PC-3 (cell line): ENCODE results near the gene TSGA10IP. TPM values are rescaled to one million over a fixed set of nuclear protein-coding genes. Genes with fewer than 3 reads are reported as not detected.

Experiments used
- ATAC-seq: fragments of 200-7000 bp; cut with Tn5 transposase; 2 replicates; pipeline ENCODE4 v1.9.1; 2020; ENCODE audit warnings: mild to moderate bottlenecking, moderate library complexity
- BruUV-seq: library from RNA; stranded (reverse); fragments of 400-500 nt; replicated peaks from 2 replicates; lab custom pipeline; 2021; lab: Mats Ljungman, UMichigan
- CTCF ChIA-PET: fragments of 300-600 bp; sonication (Branson Sonifier 250); formaldehyde crosslinking; loops from one replicate; lab custom pipeline; 2022; ENCODE audit warnings: antibody characterized with exemption; lab: Charles Lee
- POLR2A ChIA-PET: fragments of 300-600 bp; sonication (Branson Sonifier 250); formaldehyde crosslinking; loops from one replicate; lab custom pipeline; 2022; ENCODE audit warnings: antibody characterized with exemption; ENCODE audit not compliant: unreplicated experiment; lab: Charles Lee
- DNase-seq: peaks from one replicate; pipeline ENCODE4 v3.0.0-alpha.2; 2015
- H2AFZ ChIP-seq: fragments of 300-600 bp; sonication (generic); 2 replicates; pipeline ENCODE4 v1.6.0; 2016; ENCODE audit warnings: antibody characterized with exemption, low read length
- H3F3A ChIP-seq: fragments of 300-600 bp; sonication (generic); one replicate; pipeline ENCODE4 v1.6.0; 2017; ENCODE audit warnings: antibody characterized with exemption, low read length, control low read depth, mild to moderate bottlenecking; ENCODE audit not compliant: unreplicated experiment
- H3K27ac ChIP-seq: fragments of 300-600 bp; sonication (generic); 2 replicates; pipeline ENCODE4 v1.5.1; 2016; ENCODE audit warnings: mild to moderate bottlenecking, low read length
- H3K27me3 ChIP-seq: fragments of 300-600 bp; sonication (generic); 2 replicates; pipeline ENCODE4 v1.6.1; 2016; ENCODE audit warnings: low read length, mixed read lengths
- H3K36me3 ChIP-seq: fragments of 300-600 bp; sonication (generic); 2 replicates; pipeline ENCODE4 v1.6.1; 2016; ENCODE audit warnings: low read depth, mixed run types, low read length, mixed read lengths
- H3K4me1 ChIP-seq: fragments of 300-600 bp; sonication (generic); 2 replicates; pipeline ENCODE4 v1.5.1; 2016; ENCODE audit warnings: low read length; ENCODE audit not compliant: insufficient read depth
- H3K4me2 ChIP-seq: fragments of 300-600 bp; sonication (generic); 2 replicates; pipeline ENCODE4 v1.6.0; 2016; ENCODE audit warnings: low read length
- H3K4me3 ChIP-seq: fragments of 300-600 bp; sonication (generic); 2 replicates; pipeline ENCODE4 v1.5.1; 2016; ENCODE audit warnings: mild to moderate bottlenecking, low read length, mixed read lengths
- H3K79me2 ChIP-seq: fragments of 300-600 bp; sonication (generic); 2 replicates; pipeline ENCODE4 v1.6.1; 2017; ENCODE audit warnings: low read length, mixed read lengths
- H3K9ac ChIP-seq: fragments of 300-600 bp; sonication (generic); 2 replicates; pipeline ENCODE4 v1.6.0; 2016; ENCODE audit warnings: mild to moderate bottlenecking, low read length
- H3K9me2 ChIP-seq: fragments of 300-600 bp; sonication (generic); replicated peaks from 2 replicates; pipeline ENCODE4 v1.6.1; 2016; ENCODE audit warnings: mixed run types, low read length, mixed read lengths
- H3K9me3 ChIP-seq: fragments of 300-600 bp; sonication (generic); 2 replicates; pipeline ENCODE4 v1.6.1; 2016; ENCODE audit warnings: low read length, mixed read lengths
- H4K20me1 ChIP-seq: fragments of 300-600 bp; sonication (generic); 2 replicates; pipeline ENCODE4 v1.6.1; 2016; ENCODE audit warnings: low read length, mixed read lengths
- CTCF ChIP-seq: fragments of 300-600 bp; sonication (generic); conservative IDR thresholded peaks from 2 replicates; pipeline ENCODE4 v1.5.1; 2017; ENCODE audit warnings: antibody characterized with exemption, low read depth, mild to moderate bottlenecking, low read length
- EZH2 ChIP-seq: fragments of 300-600 bp; sonication (generic); IDR thresholded peaks from one replicate; pipeline ENCODE4 v1.6.1; 2017; ENCODE audit warnings: antibody characterized with exemption, mild to moderate bottlenecking, low read length; ENCODE audit not compliant: unreplicated experiment
- EZH2phosphoT487 ChIP-seq: fragments of 300-600 bp; sonication (generic); IDR thresholded peaks from 2 replicates; pipeline ENCODE4 v1.6.1; 2018; ENCODE audit warnings: mild to moderate bottlenecking, antibody characterized with exemption, low read length, borderline replicate concordance
- intact Hi-C: fragments of 100-400 bp; cut with micrococcal nuclease; formaldehyde crosslinking; loops from 2 replicates; pipeline ENCODE4 v1.9.0; 2023
- total RNA-seq: library from RNA; depleted of rRNA; stranded (reverse); fragments of >200 nt; gene quantifications from 2 replicates; pipeline ENCODE4 v1.2.3, GENCODE V29; 2014

TSGA10IP gene
- total RNA-seq, 1 experiment from 2014 or later = not detected

GRCh38 chr11:65941720-65942310 lies 3.5 kb upstream of the TSGA10IP start:
- no peaks in the 10 kb centered on the region for H3K36me3 ChIP-seq
- ATAC-seq (peak; percentile 25), DNase-seq (no peak)
- H3K27me3 ChIP-seq = no peaks in the 10 kb centered on the region
- no peak overlapping the region for H3K27ac ChIP-seq
- H4K20me1 ChIP-seq = no peaks in the 10 kb centered on the region
- H3K79me2 ChIP-seq = no peaks in the 10 kb centered on the region
- ChIA-PET CTCF (no interaction called here), POLR2A (no interaction called here)
- no peaks in the 10 kb centered on the region for H3F3A ChIP-seq
- H3K4me3 ChIP-seq = no peak overlapping the region
- H3K4me2 ChIP-seq = peak overlapping the region; percentile 16
- no peaks in the 10 kb centered on the region for H3K9me3 ChIP-seq
- BruUV-seq = no TSS peak
- H2AFZ ChIP-seq = peak overlapping the region; percentile 36; the same call in 1 of the 2 replicates
- intact Hi-C loops = no loop called here
- H3K9ac ChIP-seq = no peak overlapping the region
- peaks cover 10% of the 10 kb centered on the region; the same call in 1 of the 2 replicates for H3K4me1 ChIP-seq
- TF ChIP-seq CTCF = no peak
- no peak for TF ChIP-seq EZH2
- no peak for TF ChIP-seq EZH2phosphoT487
- no peaks in the 10 kb centered on the region for H3K9me2 ChIP-seq

- no peak overlapping the region for H2AFZ ChIP-seq
Measured at GRCh38 chr11:65942531-65942930, 2.7 kb upstream of the TSGA10IP start.

More at GRCh38 chr11:65942531-65942930, 2.7 kb upstream of the TSGA10IP start:
- Histone ChIP-seq H4K20me1 (no peaks in the 10 kb centered on the region), H3K4me1 (peaks cover 10% of the 10 kb centered on the region; the same call in 1 of the 2 replicates), H3K4me3 (no peak overlapping the region), H3K4me2 (no peak overlapping the region), H3F3A (no peaks in the 10 kb centered on the region), H3K27me3 (no peaks in the 10 kb centered on the region), H3K9ac (no peak overlapping the region), H3K9me2 (no peaks in the 10 kb centered on the region), H3K79me2 (no peaks in the 10 kb centered on the region), H3K27ac (no peak overlapping the region), H3K36me3 (no peaks in the 10 kb centered on the region), H3K9me3 (no peaks in the 10 kb centered on the region)
- ATAC-seq = no peak
- intact Hi-C loops = no loop called here
- TF ChIP-seq CTCF = no peak
- TF ChIP-seq EZH2phosphoT487 = no peak
- no peak for TF ChIP-seq EZH2
- ChIA-PET CTCF (no interaction called here), POLR2A (no interaction called here)
- BruUV-seq = no TSS peak
- DNase-seq = no peak
